NCI-H1048 (cell line): ENCODE measurements around the gene RGPD8.
"Not testable (repeated sequence)": the region's sequence is repeated elsewhere in the genome, so short reads cannot be mapped to it uniquely, and the experiment has no call there.

ENCODE experiments used
- DNase-seq: peaks from one replicate; lab custom pipeline; 2025; lab: John Stamatoyannopoulos, UW

Gene RGPD8

DNA sequence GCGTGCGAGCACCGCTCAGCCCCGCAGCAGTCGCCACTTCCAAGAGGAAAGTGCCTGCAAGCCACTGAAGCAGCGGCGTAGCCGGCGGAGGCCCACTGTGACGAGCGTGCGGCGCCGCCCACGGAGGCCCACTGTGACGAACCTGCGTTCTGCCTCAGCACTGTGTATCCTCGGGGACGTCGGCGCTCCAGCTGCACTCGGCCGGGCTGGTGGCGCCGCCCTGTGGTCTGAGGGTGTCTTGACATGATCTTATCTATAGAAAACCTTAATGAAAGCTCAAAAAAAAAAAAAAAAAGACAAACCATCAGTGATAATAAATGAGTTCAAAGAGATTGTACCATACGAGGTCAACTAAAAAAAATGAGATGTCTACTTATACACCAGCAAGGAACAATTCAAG, at the start of gene RGPD8:
Gene RGPD8, minus strand, starts transcription at position 166 of the 400 bp plus-strand sequence. CDS start 192 bp downstream, outside the sequence.
- not testable (repeated sequence) for DNase-seq

DNA sequence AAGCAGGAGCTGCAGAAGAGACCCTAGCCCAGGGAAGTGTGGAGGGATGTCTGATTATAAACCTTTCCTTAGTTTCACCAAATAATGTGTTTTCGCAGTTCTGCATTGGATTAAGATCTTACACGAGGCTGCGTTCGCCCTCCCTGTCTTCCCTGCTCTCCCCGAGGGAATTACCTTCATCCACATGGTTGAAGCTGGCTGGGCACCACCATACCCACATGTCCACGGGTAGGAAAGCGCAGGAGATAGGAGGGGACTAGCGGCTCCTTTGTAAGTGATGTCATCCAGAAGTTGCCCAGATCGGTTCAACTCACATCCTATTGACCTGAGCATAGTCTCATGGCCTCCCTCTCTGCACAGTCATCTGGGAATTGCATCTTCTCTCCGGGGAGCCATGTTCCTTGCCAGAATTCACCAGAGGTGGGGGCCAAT, 49.6 kb upstream of the RGPD8 start:
- no peak for DNase-seq

DNA sequence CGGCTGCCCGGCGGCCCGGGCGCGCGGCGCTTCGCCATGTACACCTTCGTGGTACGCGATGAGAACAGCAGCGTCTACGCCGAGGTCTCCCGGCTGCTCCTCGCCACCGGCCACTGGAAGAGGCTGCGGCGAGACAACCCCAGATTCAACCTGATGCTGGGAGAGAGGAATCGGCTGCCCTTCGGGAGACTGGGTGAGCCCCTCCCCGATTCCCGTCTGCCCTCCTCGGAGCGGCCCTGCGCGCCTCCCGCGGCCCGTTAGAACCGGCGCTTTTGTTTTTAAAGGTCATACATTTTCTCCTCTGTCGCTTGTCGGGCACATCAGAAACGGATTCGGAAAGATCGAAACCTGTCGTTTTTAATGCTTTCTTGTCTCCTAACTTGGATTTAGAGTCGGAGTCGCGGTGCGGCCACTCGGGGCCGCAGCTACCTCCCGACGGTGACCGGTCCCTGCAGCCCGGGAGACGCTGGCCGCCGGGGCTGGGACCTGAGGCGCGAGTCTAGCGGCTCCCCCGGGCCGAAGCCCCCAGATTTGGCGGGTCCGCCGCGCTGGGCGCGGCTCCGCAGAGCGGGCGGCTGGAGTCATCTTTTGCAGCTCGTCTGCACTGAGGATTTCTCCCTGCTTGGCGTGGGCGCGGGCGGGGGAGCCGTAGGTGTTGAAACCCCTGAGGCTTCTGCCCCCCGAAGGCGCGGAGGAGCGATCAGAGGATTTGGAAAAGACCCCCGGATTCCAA, 49.0 kb upstream of the RGPD8 start:
- no peak for DNase-seq

DNA sequence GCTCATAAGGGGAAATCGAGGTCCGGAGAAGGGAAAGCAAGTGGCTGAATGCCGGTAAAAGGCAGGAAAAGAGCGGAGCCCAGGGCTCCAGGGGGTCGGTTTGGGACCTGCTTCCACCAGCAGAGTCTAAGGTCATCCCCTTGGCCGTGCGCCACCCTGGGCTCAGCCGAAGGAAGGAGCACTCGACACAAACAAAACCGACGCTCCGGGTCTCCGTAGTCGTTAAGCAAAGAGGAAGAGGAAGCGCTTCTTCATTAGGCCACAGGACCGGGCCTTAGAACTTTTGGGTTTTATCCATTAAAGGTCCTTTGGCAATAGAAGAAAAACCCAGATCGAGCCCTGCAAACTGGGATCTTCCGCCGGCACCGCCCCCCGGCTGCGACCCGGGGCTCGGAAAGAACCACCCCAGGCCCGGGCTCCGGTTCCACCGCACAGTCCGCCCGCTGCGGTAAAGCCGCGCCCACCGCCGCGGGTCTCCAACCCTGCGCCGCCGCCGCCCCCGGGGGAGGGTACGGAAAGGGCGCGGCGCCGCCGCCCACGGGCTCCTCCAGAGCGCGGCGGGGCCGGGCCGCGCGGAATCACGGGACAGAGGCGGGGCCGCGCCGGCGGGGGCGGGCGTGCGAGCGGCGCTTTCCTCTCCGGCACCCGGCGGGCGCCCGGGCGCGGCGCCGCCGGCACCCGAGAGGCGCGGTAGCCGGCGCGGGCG, 48.2 kb upstream of the RGPD8 start, which contains the start of gene TTL:
Gene TTL, plus strand, starts transcription at position 629 of the 706 bp plus-strand sequence. CDS start 189 bp downstream, outside the sequence.
- DNase-seq: no peak

DNA sequence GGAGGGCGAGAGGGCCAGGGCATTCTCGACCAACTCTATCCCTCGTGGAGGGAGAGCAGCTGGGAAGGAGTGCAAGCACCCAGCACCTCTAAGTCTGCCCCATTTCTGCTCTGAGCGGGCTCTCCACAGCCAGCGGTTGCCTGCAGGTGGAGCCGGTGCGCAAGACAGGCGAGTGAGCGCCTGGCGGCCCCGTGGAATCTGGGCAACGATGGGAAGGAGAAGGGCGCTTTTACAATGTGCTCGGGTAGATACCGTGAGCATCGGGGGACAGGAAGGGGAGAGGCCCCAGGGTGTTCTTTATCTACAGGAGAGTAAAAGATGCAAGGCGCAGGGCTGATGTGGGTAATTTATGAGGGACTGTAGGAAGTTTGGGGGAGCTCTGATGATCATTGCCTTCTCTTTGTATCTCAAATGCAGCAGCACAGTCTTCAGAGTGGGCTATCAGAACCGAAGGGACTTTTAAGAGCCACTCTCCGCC, 47.6 kb upstream of the RGPD8 start:
- DNase-seq: peak; percentile 62

DNA sequence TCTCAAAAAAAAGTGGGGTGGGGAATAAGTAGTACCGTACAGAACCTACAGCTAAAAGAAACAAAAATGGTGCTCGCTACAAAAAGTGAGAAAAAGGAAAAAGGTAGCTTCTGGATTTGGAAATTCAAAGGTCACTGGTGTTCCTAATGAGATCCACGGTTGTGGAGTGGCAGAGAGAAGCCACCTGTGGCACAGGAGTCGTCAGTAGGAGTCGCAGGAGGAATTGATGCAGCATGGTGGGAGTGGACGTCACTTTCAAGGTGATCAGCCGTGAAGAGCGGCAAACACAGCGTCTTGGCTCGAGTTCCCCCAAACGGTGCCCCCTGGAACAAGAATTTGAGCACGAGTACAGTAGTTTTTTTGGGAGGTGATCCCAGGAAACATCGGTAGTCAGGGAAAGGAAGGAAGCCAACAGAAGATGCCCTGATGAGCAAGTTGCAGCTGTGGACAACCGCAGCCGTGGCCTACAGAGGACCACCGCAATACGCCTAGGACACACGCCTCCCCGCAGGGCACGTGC, 47.1 kb upstream of the RGPD8 start:
- DNase-seq: no peak

DNA sequence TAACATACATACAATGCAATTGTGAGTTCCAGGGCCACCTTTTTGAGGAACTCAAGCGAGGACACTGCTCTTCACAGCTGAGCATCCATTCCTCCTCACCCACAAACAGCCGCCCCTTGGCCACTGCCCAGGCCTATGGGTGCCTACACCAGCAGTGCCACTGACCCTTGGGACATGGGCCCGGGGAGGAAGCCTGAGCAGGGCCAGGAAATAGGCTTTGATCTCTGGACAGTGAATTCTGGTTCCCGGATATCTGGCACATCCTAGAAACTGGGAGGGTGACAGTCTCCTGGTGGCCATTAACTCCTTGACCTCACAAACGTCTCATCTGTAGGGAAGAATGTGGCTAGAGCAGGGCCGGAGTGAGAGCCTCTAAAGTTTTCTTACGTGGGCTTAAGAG, 43.0 kb upstream of the RGPD8 start:
- DNase-seq: no peak

DNA sequence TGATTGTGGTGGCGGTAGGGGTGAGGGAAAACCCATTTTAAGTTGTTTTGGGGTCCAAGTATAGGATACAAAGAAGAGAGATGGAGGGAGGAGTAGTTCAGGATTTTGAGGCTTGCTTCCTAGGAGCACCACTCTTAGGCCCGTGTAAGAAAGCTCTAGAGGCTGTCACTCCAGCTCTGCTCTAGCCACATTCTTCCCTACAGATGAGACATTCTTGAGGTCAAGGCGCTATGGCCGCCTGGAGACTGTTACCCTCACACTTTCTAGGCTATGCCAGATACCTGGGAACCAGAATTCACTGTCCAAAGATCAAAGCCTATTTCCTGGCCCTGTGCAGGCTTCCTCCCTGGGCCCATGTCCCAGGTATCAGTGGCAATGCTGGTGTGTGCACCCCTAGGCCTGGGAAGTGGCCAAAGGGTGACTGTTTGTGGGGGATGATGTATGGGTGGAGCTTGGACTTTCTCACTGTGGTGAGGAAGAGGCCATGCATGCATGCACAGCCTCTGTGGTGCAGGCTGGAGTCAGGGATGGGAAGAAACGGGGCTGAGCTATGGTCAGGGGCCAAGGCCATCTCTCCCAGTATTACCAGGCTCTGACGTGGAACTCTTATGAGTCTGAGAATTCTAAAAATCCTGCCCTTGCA, 41.5 kb upstream of the RGPD8 start:
- DNase-seq: no peak

DNA sequence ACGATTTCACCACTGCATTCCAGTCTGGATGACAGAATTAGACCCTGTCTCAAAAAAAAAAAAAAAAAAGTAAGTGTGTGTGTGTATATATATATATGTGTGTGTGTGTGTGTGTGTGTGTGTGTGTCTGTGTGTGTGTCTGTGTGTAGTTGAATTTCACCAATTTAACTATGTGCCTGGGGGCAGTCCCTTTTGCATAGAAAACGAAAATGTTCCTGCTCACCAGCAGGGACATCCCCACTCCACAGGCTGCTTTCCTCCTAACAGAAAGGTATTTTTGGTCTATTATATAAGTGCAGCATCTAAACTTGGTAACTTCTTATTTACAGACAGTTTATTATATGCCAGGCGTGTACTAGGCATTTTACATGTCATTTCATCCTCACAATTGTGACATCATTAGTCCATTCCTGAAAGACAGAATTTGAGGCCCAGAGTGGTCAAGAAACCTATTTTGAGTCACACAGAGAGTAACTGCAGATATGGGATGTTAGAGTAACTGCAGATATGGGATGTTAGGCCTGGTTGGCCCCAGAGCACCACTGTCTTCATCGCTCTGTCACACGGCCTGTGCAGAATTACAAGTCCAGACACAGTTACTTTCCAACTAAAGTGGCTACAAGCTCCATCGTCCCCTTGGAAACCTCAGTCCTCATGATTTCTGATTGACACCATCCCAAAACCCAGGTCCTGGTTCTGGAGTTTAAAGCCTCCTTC, 39.3 kb upstream of the RGPD8 start:
- no peak for DNase-seq

DNA sequence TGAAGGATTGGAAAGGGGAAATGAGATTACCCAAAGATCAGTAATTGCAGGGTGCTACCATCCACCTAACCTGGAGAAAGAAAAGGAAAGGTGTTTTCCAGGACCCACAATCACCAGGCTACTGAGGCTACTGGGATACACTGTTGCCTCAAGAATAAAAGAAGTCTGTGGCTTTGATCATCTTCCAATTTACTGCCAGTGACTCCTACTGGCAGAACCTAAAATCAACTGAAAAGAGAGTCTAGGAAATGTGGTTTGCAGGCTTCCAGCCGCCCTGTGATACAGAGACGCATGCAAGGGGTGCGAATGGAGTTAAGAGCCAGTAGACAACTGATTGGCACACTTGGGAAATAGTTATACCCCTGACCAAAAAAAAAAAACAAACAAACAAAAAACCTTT, 31.9 kb upstream of the RGPD8 start:
- no peak for DNase-seq

DNA sequence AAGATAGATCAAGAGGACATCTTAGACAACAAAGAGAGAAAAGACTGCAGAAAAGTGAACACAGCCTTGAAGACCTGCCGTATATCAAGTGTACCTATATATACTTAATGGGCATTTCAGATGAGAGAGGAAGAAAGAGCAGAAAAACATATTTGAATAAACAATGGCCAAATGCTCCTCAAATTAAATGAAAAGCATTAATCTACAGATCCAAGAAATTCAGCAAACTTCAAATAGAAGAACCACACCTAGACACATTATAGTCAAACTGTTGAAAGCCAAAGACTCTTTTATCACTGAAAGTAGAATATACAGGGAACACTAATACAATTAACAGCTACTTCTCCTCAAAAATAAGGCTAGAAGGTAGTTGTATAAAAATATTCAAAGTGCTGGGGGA, 29.8 kb upstream of the RGPD8 start:
- DNase-seq: no peak

DNA sequence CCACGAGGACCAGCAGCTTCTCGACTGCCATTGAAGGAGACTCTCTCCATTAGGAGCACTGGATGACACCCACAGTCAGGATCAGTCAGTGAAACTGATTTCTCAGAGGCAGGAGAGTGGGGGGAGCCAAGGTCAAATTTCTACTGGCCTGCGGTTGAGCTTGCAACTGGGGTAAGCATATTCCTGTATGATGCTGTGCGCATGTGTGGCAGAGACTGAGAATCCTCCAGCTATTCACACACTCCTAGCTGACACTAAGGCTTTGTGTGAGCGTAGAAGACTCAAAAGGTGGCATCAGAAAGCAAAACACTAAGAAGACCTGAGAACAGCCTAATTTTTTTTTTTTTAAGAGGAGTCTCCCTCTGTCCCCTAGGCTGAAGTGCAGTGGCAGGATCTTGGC, 28.7 kb upstream of the RGPD8 start:
- no peak for DNase-seq

DNA sequence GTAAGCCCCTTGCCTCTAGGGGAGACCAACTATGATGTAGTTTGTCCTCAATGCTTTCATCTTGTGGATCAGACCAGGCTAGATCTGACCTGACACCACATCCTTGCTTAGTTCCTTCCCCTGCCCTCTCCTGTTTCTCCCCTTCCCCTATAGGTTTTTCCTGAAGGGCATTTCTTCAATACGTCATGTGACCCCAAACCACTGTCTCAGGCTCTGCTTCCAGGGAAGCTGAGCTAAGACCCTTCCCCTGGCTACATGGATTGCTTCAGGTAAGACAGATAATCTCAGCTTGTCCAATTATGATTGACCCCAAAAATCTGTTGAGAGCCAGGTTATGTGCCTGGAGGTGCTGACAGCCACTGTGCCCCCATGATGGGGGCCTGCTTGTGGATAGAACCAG, 25.9 kb upstream of the RGPD8 start:
- no peak for DNase-seq

DNA sequence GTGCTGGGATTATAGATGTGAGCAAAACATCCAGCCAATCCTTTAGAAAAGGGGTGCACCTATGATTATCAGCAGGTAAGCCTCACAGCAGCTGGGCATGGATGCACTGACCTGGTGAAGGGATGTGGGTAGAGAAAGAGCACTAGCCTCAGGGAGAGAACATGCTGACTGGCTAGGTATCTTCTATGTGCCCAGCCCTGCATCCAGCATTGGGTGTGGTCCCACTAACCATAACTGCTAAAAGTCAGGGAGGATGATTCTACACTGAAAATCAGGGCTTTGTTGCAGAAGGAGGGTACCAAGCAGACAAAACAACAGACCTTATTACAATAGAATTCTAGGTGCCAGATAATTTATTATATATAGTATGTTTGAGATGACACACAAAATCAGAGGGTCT, 21.1 kb upstream of the RGPD8 start:
- no peak for DNase-seq

DNA sequence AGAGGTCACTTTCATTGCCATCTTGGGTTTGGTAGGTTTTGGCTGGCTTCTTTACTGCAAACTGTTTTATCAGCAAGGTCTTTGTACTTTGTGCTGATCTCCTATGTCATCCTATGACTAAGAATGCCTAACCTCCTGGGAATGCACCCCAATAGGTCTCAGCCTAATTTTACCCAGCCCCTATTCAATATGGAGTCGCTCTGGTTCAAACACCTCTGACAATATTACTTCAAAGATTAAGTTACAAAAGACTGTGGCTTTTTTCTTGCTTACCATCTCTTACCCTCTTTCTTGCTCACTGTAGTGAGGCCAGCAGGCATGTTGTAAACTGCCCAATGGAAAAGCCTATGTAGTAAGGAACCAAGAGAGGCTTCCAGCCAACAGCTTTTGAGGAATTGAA, 17.9 kb upstream of the RGPD8 start:
- no peak for DNase-seq

DNA sequence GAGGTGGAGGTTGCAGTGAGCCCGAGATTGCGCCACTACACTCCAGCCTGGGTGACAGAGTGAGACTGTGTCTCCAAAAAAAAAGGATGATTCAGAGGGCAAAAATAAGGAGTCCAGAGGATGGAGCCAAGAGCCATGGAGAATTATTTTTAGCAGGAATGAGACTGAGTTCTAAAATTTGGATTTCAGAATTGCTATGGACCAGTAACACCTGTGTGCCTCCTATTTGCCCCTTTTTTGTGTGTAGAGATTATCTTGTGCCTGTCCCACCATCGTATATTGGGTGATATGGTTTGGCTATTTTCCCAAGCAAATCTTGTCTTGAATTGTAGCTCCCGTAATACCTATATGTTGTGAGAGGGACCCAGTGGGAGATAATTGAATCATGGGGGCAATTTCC, 16.4 kb upstream of the RGPD8 start:
- DNase-seq: no peak

DNA sequence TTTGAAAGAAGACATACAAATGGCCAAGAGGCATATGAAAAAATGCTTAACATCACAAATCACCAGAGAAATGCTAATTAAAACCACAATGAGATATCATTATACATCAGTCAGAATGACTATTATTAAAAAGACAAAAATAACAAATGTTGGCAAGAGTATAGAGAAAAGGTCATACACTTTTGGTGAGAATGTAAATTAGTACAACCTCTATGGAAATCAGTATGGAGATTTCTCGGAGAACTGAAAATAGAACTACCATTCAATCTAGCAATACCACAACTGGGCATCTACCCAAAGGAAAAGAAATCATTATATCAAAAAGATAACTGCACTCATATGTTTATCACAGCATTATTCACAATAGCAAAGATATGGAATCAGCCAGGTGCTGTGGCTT, 10.8 kb upstream of the RGPD8 start:
- not testable (repeated sequence) for DNase-seq

DNA sequence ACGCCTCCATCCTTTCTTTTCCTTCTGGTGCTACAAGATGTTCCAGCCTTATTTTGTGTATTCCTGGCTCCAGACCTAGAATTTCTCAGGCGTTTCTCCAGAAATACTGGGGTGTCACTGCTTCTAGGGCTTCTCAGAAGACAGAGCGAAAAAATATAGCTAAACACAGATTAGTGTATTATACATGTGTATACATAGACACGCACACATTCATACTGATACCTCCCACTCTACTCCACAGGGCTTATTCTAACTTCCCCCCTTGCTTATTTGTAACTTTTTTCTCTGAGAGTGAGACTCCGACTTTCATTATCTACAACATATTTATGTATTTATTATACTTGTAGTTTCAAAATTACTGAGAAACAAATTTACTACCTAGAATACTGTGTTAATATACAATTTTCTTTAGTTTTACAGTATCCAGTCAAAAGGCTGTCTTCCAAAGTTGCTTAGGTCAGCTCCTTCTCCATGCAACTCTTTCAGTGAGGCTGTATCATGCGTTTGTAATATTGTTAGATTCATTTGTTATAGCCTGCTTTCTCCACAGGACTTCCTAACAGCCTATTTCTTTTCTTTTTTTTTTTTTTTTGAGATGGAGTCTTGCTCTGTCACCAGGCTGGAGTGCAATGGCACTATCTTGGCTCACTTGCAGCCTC, 5.3 kb upstream of the RGPD8 start:
- DNase-seq: not testable (repeated sequence)

DNA sequence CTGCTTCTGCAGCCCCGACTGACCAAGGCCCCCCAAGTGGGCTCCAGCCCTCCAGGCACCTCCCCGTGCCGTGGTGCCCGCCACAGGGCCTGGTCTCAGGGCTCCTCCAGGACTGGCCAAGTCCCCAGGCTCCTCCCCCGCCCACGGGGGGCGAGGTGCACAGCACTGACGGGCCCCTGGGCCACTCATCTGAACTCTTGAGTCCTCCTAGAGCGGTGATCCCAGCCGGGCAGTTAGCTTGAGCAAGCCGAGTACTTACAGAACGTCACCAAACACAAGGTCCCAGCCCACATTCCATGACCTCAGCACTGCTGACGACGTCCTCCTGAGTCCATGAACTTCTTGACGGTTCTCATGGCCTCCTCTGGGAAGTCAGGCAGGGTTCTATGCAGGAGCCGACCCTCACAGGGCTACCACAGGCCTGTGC, 4.0 kb upstream of the RGPD8 start:
- not testable (repeated sequence) for DNase-seq

DNA sequence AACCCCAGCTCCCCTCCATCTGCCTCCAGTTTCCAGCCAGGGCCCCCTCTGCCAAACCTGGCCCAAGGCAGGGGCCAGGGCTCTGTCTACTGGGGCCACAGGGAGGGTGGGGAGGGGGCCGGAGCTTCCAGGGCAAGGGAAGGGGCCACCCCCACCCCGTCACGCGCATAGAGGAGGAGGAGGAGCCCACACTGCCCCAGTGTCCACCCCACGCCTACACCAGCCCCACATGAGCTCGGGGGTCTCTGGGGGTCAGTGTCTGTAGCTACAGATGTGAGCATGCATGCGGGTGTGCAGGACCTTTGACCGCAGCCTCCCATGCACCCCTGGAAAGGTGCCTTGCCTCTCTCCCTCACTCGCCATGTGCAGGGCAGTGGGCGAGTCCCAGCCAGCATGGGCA, 3.5 kb upstream of the RGPD8 start:
- DNase-seq: not testable (repeated sequence)

DNA sequence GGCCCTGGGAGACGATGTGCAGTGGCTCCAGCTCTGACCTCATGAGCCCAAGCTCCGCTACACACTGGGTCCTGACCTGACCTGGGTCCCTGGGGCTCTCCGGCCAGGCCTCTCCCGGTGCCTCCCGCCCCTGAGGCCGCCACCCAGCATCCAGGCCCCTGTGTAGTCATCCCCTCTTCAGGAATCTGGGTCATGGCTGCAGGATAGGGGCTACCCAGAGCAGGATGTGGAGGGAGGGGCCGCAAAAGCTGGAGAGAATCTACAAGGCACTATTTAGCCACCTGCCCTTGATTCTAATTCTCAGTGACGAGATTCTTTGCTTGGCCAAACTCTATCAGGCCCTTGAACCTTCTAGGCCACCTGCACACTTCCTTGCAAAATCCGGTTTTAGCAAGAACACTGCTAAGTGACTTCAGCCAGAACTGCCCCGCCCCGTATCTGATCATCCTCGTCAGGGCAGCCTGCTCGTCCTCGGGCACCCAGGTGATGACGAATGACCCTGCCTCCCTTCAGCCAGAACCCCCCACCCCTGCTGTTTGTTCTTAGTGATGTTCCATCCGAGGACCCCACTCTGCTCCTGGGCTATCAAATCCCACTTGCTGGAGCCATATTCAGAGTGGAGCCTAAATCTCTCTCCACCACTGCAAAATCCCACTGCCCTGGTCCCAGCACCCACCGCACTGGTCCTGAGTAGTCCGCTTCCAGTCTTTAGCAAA, 2.4 kb upstream of the RGPD8 start:
- DNase-seq: not testable (repeated sequence)
